H9 (cell line): ENCODE measurements around the gene SPTBN5. TPM values are rescaled to one million over a fixed set of nuclear protein-coding genes. Genes with fewer than 3 reads are reported as not detected.

ENCODE experiments used
- DNase-seq: peaks from one replicate; pipeline ENCODE4 v3.0.0-alpha.2; 2017
- H2AFZ ChIP-seq: one replicate; pipeline ENCODE4 v1.6.1; 2013; ENCODE audit warnings: mild to moderate bottlenecking, low read length, control low read depth, moderate library complexity
- H2AK5ac ChIP-seq: 2 replicates; pipeline ENCODE4 v1.6.1; 2013; ENCODE audit warnings: low read length, control low read depth, mixed read lengths; ENCODE audit not compliant: insufficient read length
- H2BK120ac ChIP-seq: one replicate; pipeline ENCODE4 v1.6.1; 2013; ENCODE audit warnings: low read depth, mild to moderate bottlenecking, low read length, control low read depth, inconsistent platforms; ENCODE audit not compliant: poor library complexity, severe bottlenecking
- H2BK12ac ChIP-seq: 2 replicates; pipeline ENCODE4 v1.6.1; 2013; ENCODE audit warnings: low read length, control low read depth, mixed read lengths, low read depth; ENCODE audit not compliant: insufficient read length
- H2BK15ac ChIP-seq: 2 replicates; pipeline ENCODE4 v1.6.1; 2013; ENCODE audit warnings: low read depth, low read length, control low read depth
- H2BK20ac ChIP-seq: one replicate; pipeline ENCODE4 v1.6.1; 2013; ENCODE audit warnings: low read depth, mild to moderate bottlenecking, low read length, control low read depth, inconsistent platforms; ENCODE audit not compliant: poor library complexity, severe bottlenecking
- H2BK5ac ChIP-seq: 2 replicates; pipeline ENCODE4 v1.6.1; 2013; ENCODE audit warnings: low read length, control low read depth, mixed read lengths; ENCODE audit not compliant: insufficient read length
- H3K14ac ChIP-seq: 2 replicates; pipeline ENCODE4 v1.6.1; 2013; ENCODE audit warnings: low read length, control low read depth; ENCODE audit not compliant: insufficient read depth
- H3K18ac ChIP-seq: 2 replicates; pipeline ENCODE4 v1.6.1; 2013; ENCODE audit warnings: low read depth, mild to moderate bottlenecking, mixed read lengths, low read length, control low read depth; ENCODE audit not compliant: insufficient read length
- H3K23ac ChIP-seq: 2 replicates; pipeline ENCODE4 v1.6.1; 2013; ENCODE audit warnings: low read length, control low read depth, mixed read lengths, low read depth; ENCODE audit not compliant: insufficient read length
- H3K23me2 ChIP-seq: 2 replicates; pipeline ENCODE4 v1.6.1; 2013; ENCODE audit warnings: low read depth, mild to moderate bottlenecking, mixed read lengths, low read length, control low read depth; ENCODE audit not compliant: insufficient read length, poor library complexity, severe bottlenecking
- H3K27ac ChIP-seq: 2 replicates; pipeline ENCODE4 v1.5.1; 2013; ENCODE audit warnings: low read length, control low read depth, mixed read lengths, low read depth; ENCODE audit not compliant: insufficient read length
- H3K27me3 ChIP-seq: 2 replicates; pipeline ENCODE4 v1.6.1; 2013; ENCODE audit warnings: low read length, control low read depth, inconsistent platforms; ENCODE audit not compliant: insufficient read depth
- H3K4ac ChIP-seq: 2 replicates; pipeline ENCODE4 v1.6.1; 2013; ENCODE audit warnings: low read depth, mild to moderate bottlenecking, control low read depth, inconsistent platforms, low read length, moderate library complexity
- H3K4me1 ChIP-seq: 2 replicates; pipeline ENCODE4 v1.6.1; 2013; ENCODE audit warnings: low read length, control low read depth, inconsistent platforms; ENCODE audit not compliant: insufficient read depth
- H3K4me2 ChIP-seq: 2 replicates; pipeline ENCODE4 v1.6.1; 2013; ENCODE audit warnings: low read length, control low read depth, mixed read lengths; ENCODE audit not compliant: insufficient read length, insufficient read depth
- H3K56ac ChIP-seq: 2 replicates; pipeline ENCODE4 v1.6.1; 2013; ENCODE audit warnings: low read depth, mild to moderate bottlenecking, mixed read lengths, low read length, control low read depth; ENCODE audit not compliant: insufficient read length
- H3K79me1 ChIP-seq: 2 replicates; pipeline ENCODE4 v1.6.1; 2013; ENCODE audit warnings: low read depth, mild to moderate bottlenecking, moderate library complexity, low read length, control low read depth, inconsistent platforms; ENCODE audit not compliant: insufficient read depth, poor library complexity, severe bottlenecking
- H3K79me2 ChIP-seq: 2 replicates; pipeline ENCODE4 v1.6.1; 2013; ENCODE audit warnings: low read length, control low read depth, inconsistent platforms; ENCODE audit not compliant: insufficient read depth
- H3K9ac ChIP-seq: 2 replicates; pipeline ENCODE4 v1.6.1; 2013; ENCODE audit warnings: low read length, control low read depth, mixed read lengths; ENCODE audit not compliant: insufficient read length; ENCODE audit errors: extremely low read depth
- H3K9me3 ChIP-seq: one replicate; pipeline ENCODE4 v1.6.1; 2013; ENCODE audit warnings: low read depth, low read length, inconsistent platforms; ENCODE audit not compliant: control insufficient read depth
- H3T11ph ChIP-seq: one replicate; pipeline ENCODE4 v1.6.1; 2013; ENCODE audit warnings: mild to moderate bottlenecking, low read length, control low read depth, inconsistent platforms
- H4K20me1 ChIP-seq: one replicate; pipeline ENCODE4 v1.6.1; 2013; ENCODE audit not compliant: control insufficient read depth, insufficient read length, insufficient read depth
- H4K5ac ChIP-seq: 2 replicates; pipeline ENCODE4 v1.6.1; 2013; ENCODE audit warnings: low read depth, mild to moderate bottlenecking, mixed read lengths, low read length, control low read depth; ENCODE audit not compliant: insufficient read length
- H4K8ac ChIP-seq: replicated peaks from 2 replicates; pipeline ENCODE4 v1.6.1; 2013; ENCODE audit warnings: low read length, control low read depth, mixed read lengths, low read depth; ENCODE audit not compliant: insufficient read length
- H4K91ac ChIP-seq: 2 replicates; pipeline ENCODE4 v1.6.1; 2013; ENCODE audit warnings: low read depth, mild to moderate bottlenecking, moderate library complexity, mixed read lengths, low read length, control low read depth; ENCODE audit not compliant: insufficient read length
- H3K27ac Mint-ChIP-seq, 3 experiments: 2 replicates in 2 of 3; 3 replicates in 1 of 3; pipeline ENCODE4 v1.8.0; 2020 to 2021; ENCODE audit warnings: mixed read lengths in 3 of 3, mild to moderate bottlenecking in 1 of 3, moderate library complexity in 1 of 3
- H3K27me3 Mint-ChIP-seq: 2 replicates; pipeline ENCODE4 v1.8.0; 2021; ENCODE audit warnings: low read depth, mild to moderate bottlenecking, moderate library complexity, mixed read lengths
- H3K36me3 Mint-ChIP-seq, 3 experiments: 2 replicates in 2 of 3; 3 replicates in 1 of 3; pipeline ENCODE4 v1.8.0; 2020 to 2021; ENCODE audit warnings: low read depth in 3 of 3, mixed read lengths in 3 of 3; ENCODE audit not compliant: insufficient read depth in 1 of 3
- H3K4me1 Mint-ChIP-seq, 2 experiments: 2 replicates each; pipeline ENCODE4 v1.8.0; 2020; ENCODE audit warnings: mixed read lengths in 2 of 2
- H3K4me3 Mint-ChIP-seq, 2 experiments: 2 replicates in 1 of 2; 3 replicates in 1 of 2; pipeline ENCODE4 v1.8.0; 2020 to 2021; ENCODE audit warnings: mild to moderate bottlenecking in 2 of 2, mixed read lengths in 2 of 2, moderate library complexity in 1 of 2
- H3K9me3 Mint-ChIP-seq, 2 experiments: 2 replicates in 1 of 2; 3 replicates in 1 of 2; pipeline ENCODE4 v1.8.0; 2020; ENCODE audit warnings: mild to moderate bottlenecking in 2 of 2, mixed read lengths in 2 of 2, moderate library complexity in 1 of 2
- CTCF ChIP-seq: fragments of 200-600 bp; sonication (generic); conservative IDR thresholded peaks from 3 replicates; pipeline ENCODE4 v1.8.0; 2021; ENCODE audit warnings: antibody characterized with exemption, mild to moderate bottlenecking
- WGBS: extraction: QIAGEN DNeasy Blood & Tissue Kit; methylation state at CpG from one replicate; pipeline ENCODE4 v1.1.7; 2013; ENCODE audit warnings: missing lambda C conversion rate, low lambda C conversion rate, mixed read lengths; ENCODE audit not compliant: insufficient read length; ENCODE audit errors: extremely low coverage; 5-methylcytosine and 5-hydroxymethylcytosine counted together
- total RNA-seq: library from RNA; stranded (reverse); gene quantifications from 2 replicates; pipeline ENCODE4 v1.2.1, GENCODE V29; 2021

Gene SPTBN5
- total RNA-seq, 1 experiment from 2014 or later = 0.90 TPM

- H2BK5ac ChIP-seq = no peak overlapping the region
- H3K4ac ChIP-seq = no peak overlapping the region
- no peak overlapping the region for H4K5ac ChIP-seq
- no peak overlapping the region for H2BK120ac ChIP-seq
- Mint-ChIP-seq H3K27ac (no peak overlapping the region), H3K36me3 (peaks cover 4 to 29% (median 14%) of the 10 kb centered on the region in 3 experiments; a peak in 6 of 7 replicates), H3K4me1 (peaks cover 1 to 7% of the 10 kb centered on the region in 2 experiments; a peak in 3 of 4 replicates), H3K4me3 (no peak overlapping the region), H3K9me3 (no peaks in the 10 kb centered on the region), H3K27me3 (no peaks in the 10 kb centered on the region)
- H3K9ac ChIP-seq = no peak overlapping the region
- H3K9me3 ChIP-seq = no peaks in the 10 kb centered on the region
- no peak overlapping the region for H3K27ac ChIP-seq
- no peak overlapping the region for H2BK12ac ChIP-seq
- H2BK20ac ChIP-seq = no peak overlapping the region
- TF ChIP-seq CTCF = no peak
- no peak overlapping the region for H3K4me2 ChIP-seq
- H2BK15ac ChIP-seq = no peak overlapping the region
- no peaks in the 10 kb centered on the region for H3K79me2 ChIP-seq
- H3K18ac ChIP-seq = no peak overlapping the region
- H3K4me1 ChIP-seq = no peaks in the 10 kb centered on the region
- no peak overlapping the region for H3K14ac ChIP-seq
- H4K20me1 ChIP-seq = no peaks in the 10 kb centered on the region
- no peak overlapping the region for H3K23ac ChIP-seq
- no peak overlapping the region for H3K56ac ChIP-seq
- WGBS = no CpG with 5 or more reads among the region's 9 CpGs
- H3K27me3 ChIP-seq = no peaks in the 10 kb centered on the region
- H3T11ph ChIP-seq = no peak overlapping the region
- H3K79me1 ChIP-seq = no peaks in the 10 kb centered on the region
- H4K8ac ChIP-seq = no peak overlapping the region
- no peak overlapping the region for H2AK5ac ChIP-seq
- no peak overlapping the region for H2AFZ ChIP-seq
- H3K23me2 ChIP-seq = no peaks in the 10 kb centered on the region
- no peak for DNase-seq
- H4K91ac ChIP-seq = no peak overlapping the region
These were observed 28.5 kb upstream of the SPTBN5 start for GRCh38 chr15:41922353-41922752.
